ENCODE results near the gene DIP2C.

- no peak for TF ChIP-seq CTCF (conservative IDR thresholded peaks at IDR 0.05 in 1 of 2, IDR thresholded peaks at IDR 0.05 in 1 of 2; ENCODE audit: extremely low read depth in 1 of 2, insufficient read depth in 1 of 2, low read depth in 1 of 2, low read length in 2 of 2)
- TF ChIP-seq EZH2 (IDR thresholded peaks at IDR 0.05; ENCODE audit: borderline replicate concordance, low read length), result no peak
Measured at GRCh38 chr10:327889-328852, 361.3 kb downstream of the DIP2C start.

All from mammary epithelial cell (primary cell).